SH-SY5Y (cell line): ENCODE measurements around the gene MAP1LC3B2.

Source experiments
- GATA2 ChIP-seq: IDR thresholded peaks from 2 replicates; pipeline ENCODE4 v1.6.1; 2011; ENCODE audit warnings: mild to moderate bottlenecking, low read depth, low read length
- GATA3 ChIP-seq: IDR thresholded peaks from 2 replicates; pipeline ENCODE4 v1.6.1; 2011; ENCODE audit warnings: low read depth, mild to moderate bottlenecking, low read length, moderate library complexity

The MAP1LC3B2 gene

DNA sequence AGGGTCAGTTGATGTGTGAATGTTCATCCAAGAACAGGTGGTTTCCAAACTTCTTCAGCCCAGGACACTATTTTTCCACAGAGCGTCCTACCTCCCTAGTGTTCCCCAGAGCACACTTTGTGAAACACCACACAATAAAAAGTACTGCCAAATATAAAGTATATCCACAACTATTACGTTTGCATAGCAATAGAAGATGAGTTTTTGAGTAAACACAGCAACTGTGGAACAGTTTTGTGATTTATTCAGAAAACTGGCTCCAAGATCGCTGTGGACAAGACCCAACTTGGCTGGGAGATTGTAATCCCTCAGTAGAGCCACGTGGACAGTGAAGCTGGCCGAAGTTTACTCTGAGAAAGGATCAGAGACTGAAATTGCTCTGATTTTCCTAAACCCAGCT lies 14.5 kb upstream of the MAP1LC3B2 start:
- no peak for TF ChIP-seq GATA3
- TF ChIP-seq GATA2: no peak

DNA sequence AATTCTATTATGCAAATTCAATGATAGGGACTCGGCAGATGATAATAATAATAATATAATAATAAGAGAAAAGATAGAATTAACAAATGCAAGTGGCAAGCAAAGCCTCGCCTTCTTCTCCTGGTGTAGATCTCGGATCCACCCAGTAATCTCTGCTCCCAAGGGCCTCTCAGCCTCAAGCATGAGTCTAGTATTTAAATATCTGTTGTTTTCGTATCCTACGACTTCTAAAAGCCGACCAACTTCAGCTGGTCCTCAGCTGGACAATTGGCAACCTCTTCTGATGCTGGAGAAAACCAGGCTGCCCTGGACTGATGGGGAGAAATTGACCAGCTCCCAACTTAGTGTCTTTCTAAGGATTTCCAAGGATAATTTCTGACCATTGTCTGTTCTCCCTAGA lies 14.0 kb upstream of the MAP1LC3B2 start:
- TF ChIP-seq GATA2 (no peak), GATA3 (no peak)

GRCh38 chr12:116545936-116546335 lies 13.2 kb upstream of the MAP1LC3B2 start:
- TF ChIP-seq GATA3 (no peak), GATA2 (no peak)

- TF ChIP-seq GATA2: no peak
- no peak for TF ChIP-seq GATA3
Observed at GRCh38 chr12:116547955-116548501, 11.2 kb upstream of the MAP1LC3B2 start.

DNA sequence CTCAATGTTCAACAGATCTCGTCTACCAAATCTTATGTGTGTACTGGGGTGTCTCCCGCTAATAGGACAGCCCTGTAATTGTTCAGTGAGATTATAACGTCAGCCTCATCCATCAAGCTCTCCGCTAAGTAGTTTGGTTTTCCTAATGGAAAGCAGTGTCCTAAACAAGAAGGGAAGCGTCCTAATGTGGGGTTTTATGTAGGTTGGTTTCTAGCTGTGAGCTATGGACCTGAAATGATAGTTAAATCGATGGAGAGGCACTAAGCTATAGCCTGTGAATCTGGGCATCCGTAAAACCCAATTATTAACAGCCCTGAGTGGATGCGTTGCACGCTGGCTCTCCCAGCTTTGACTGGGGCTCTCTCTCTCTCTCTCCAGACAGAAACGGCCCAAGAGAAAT lies 9.2 kb upstream of the MAP1LC3B2 start:
- TF ChIP-seq GATA3 (no peak), GATA2 (no peak)

- TF ChIP-seq GATA3 (no peak), GATA2 (no peak)
Observed at GRCh38 chr12:116551151-116551550, 8.0 kb upstream of the MAP1LC3B2 start.

GRCh38 chr12:116551619-116551951 lies 7.6 kb upstream of the MAP1LC3B2 start:
- TF ChIP-seq GATA3 (no peak), GATA2 (no peak)

DNA sequence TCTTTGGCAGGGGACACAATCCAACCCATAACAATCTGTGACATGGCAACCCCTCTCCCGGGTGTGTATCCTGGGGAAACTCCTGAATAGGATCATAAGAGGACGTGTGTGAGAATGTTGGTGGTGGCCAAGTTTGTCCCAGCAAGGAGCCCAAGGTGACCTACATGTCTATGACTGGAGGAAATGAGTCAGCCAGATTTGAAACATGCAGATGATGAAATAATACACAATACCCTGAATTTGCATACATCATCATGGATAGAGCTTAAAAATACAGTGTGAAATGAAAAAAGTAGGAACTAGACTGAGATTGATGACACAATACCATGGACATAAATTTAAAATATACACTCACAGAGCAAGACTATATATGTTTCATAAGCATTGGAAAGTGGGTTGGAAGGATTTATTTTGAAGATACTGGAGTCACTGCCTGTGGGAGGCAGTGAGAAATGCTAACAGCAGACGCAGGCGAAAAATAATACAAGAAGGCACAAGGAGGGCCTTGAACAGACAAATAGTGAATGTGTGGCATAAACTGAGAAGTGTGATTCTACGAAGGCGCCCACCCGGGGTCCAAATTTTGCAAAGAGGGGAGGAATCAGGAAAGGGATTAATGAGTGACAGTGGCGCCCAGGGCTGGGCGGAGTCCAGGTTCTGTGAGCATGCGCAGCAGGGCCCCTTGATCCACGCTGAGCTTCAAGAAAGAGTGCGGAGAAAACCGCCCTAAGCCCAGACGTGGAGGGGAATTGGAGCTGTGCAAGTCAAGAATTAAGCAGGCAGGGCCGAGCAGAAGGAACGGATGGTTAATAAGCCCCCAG lies 7.0 kb upstream of the MAP1LC3B2 start:
- TF ChIP-seq GATA3 (no peak), GATA2 (no peak)

GRCh38 chr12:116552773-116553373 lies 6.3 kb upstream of the MAP1LC3B2 start:
- TF ChIP-seq GATA3 (no peak), GATA2 (no peak)

- no peak for TF ChIP-seq GATA2
- TF ChIP-seq GATA3: no peak
Observed at GRCh38 chr12:116556356-116556952, 2.7 kb upstream of the MAP1LC3B2 start.

GRCh38 chr12:116556964-116557698 lies 2.0 kb upstream of the MAP1LC3B2 start:
- no peak for TF ChIP-seq GATA3
- TF ChIP-seq GATA2: no peak

GRCh38 chr12:116558280-116559161 lies 660 bp upstream of the MAP1LC3B2 start:
- TF ChIP-seq GATA2 (no peak), GATA3 (no peak)

GRCh38 chr12:116561181-116561821 lies 2.1 kb downstream of the MAP1LC3B2 start:
- TF ChIP-seq GATA3 (no peak), GATA2 (no peak)

- TF ChIP-seq GATA3 (no peak), GATA2 (no peak)
Observed at GRCh38 chr12:116562090-116562489, 2.9 kb downstream of the MAP1LC3B2 start.
